Cardiac fibroblast (primary cell): ENCODE measurements around the gene SMYD1.
"Not testable (repeated sequence)": the region's sequence is repeated elsewhere in the genome, so short reads cannot be mapped to it uniquely, and the experiment has no call there.

Experiments
- DNase-seq, 2 donors: peaks; one replicate each; pipeline versions ENCODE4 v3.0.0 to v3.0.0-alpha.2; 2010; ENCODE audit warnings: low read depth in 2 of 2
- H3K4me3 ChIP-seq, 2 donors: replicated peaks in 1 of 2; 1 replicate in 1 of 2; 2 replicates in 1 of 2; pipeline ENCODE4 v1.5.1; 2011; ENCODE audit warnings: low read depth in 2 of 2, low read length in 2 of 2, mild to moderate bottlenecking in 2 of 2, moderate library complexity in 1 of 2
- CTCF ChIP-seq: IDR thresholded peaks from one replicate; pipeline ENCODE4 v1.5.1; 2011; ENCODE audit warnings: low read depth, mild to moderate bottlenecking, low read length, inconsistent platforms

SMYD1 gene

GRCh38 chr2:88067598-88067997, at the start of gene SMYD1:
SMYD1 (plus strand) TSS chr2:88067825; CDS start chr2:88067865, 40 bp downstream.
- H3K4me3 ChIP-seq = no peak within 1 kb of the TSS
- TF ChIP-seq CTCF = no peak
- no peak for DNase-seq

GRCh38 chr2:88018077-88018805, 49.4 kb upstream of the SMYD1 start:
- H3K4me3 ChIP-seq = not testable (repeated sequence)
- DNase-seq = peak in 1 of 2 donors; percentile 39

- no peak for DNase-seq
- no peak for TF ChIP-seq CTCF
- no peak overlapping the region for H3K4me3 ChIP-seq
Observed at GRCh38 chr2:88018909-88019308, 48.7 kb upstream of the SMYD1 start.

- TF ChIP-seq CTCF = no peak
- H3K4me3 ChIP-seq = no peak overlapping the region
- DNase-seq = no peak
Observed at GRCh38 chr2:88019985-88020384, 47.6 kb upstream of the SMYD1 start.

GRCh38 chr2:88022669-88022921, 45.0 kb upstream of the SMYD1 start:
- H3K4me3 ChIP-seq = no peak overlapping the region
- DNase-seq = no peak
- no peak for TF ChIP-seq CTCF

GRCh38 chr2:88024509-88024908, 43.1 kb upstream of the SMYD1 start:
- no peak overlapping the region for H3K4me3 ChIP-seq

More at GRCh38 chr2:88024509-88024908, 43.1 kb upstream of the SMYD1 start:
- no peak for DNase-seq
- TF ChIP-seq CTCF = no peak
